CD4-positive, CD25-positive, alpha-beta regulatory T cell (primary cell): ENCODE measurements around the gene IPO13. TPM values are rescaled to one million over a fixed set of nuclear protein-coding genes. Genes with fewer than 3 reads are reported as not detected.

ENCODE experiments used
- ATAC-seq, 2 donors: fragments of 150-1000 bp; cut with Tn5 transposase; one replicate each; pipeline ENCODE4 v1.10.0; 2021; ENCODE audit warnings: low read depth in 2 of 2, moderate number of reproducible peaks in 2 of 2, moderate library complexity in 1 of 2
- DNase-seq, 3 donors: peaks; one replicate each; pipeline versions ENCODE4 v3.0.0 to v3.0.0-alpha.2; 2012 to 2022; ENCODE audit warnings: mixed read lengths in 1 of 3
- H3K27ac ChIP-seq: one replicate; pipeline ENCODE4 v1.7.0; 2013; ENCODE audit warnings: mild to moderate bottlenecking, low read length; ENCODE audit not compliant: insufficient read depth, poor library complexity, severe bottlenecking
- H3K27me3 ChIP-seq: one replicate; pipeline ENCODE4 v1.7.0; 2013; ENCODE audit warnings: low read length; ENCODE audit not compliant: control insufficient read depth, insufficient read depth
- H3K36me3 ChIP-seq: one replicate; pipeline ENCODE4 v1.7.0; 2013; ENCODE audit warnings: mild to moderate bottlenecking, low read length, moderate library complexity; ENCODE audit not compliant: control insufficient read depth, insufficient read depth
- H3K4me1 ChIP-seq: 2 replicates; pipeline ENCODE4 v1.7.0; 2013; ENCODE audit warnings: mild to moderate bottlenecking, low read length; ENCODE audit not compliant: insufficient read depth, control insufficient read depth, poor library complexity, severe bottlenecking
- H3K4me3 ChIP-seq: one replicate; pipeline ENCODE4 v1.7.0; 2013; ENCODE audit warnings: low read depth, mild to moderate bottlenecking, low read length, moderate library complexity
- H3K9me3 ChIP-seq, 2 experiments: 1 replicate in 1 of 2; 2 replicates in 1 of 2; pipeline ENCODE4 v1.7.0; 2013; ENCODE audit warnings: low read length in 2 of 2, mild to moderate bottlenecking in 1 of 2, moderate library complexity in 1 of 2; ENCODE audit not compliant: control insufficient read depth in 2 of 2
- H3K27ac Mint-ChIP-seq, 3 donors: one replicate each; pipeline ENCODE4 v1.8.0; 2020 to 2022; ENCODE audit warnings: mild to moderate bottlenecking in 3 of 3, mixed read lengths in 3 of 3, moderate library complexity in 2 of 3
- H3K27me3 Mint-ChIP-seq: one replicate; pipeline ENCODE4 v1.8.0; 2022; ENCODE audit warnings: mild to moderate bottlenecking, mixed read lengths
- H3K36me3 Mint-ChIP-seq: one replicate; pipeline ENCODE4 v1.8.0; 2020; ENCODE audit warnings: mixed read lengths
- H3K4me1 Mint-ChIP-seq, 4 donors: one replicate each; pipeline ENCODE4 v1.8.0; 2020 to 2022; ENCODE audit warnings: mixed read lengths in 4 of 4, mild to moderate bottlenecking in 1 of 4
- H3K4me3 Mint-ChIP-seq, 4 donors: one replicate each; pipeline ENCODE4 v1.8.0; 2020 to 2022; ENCODE audit warnings: mild to moderate bottlenecking in 4 of 4, mixed read lengths in 4 of 4, moderate library complexity in 3 of 4
- H3K9me3 Mint-ChIP-seq, 7 donors: one replicate each; pipeline ENCODE4 v1.8.0; 2020 to 2022; ENCODE audit warnings: mixed read lengths in 7 of 7, mild to moderate bottlenecking in 3 of 7, moderate library complexity in 2 of 7
- polyA plus RNA-seq, 4 donors: library from polyadenylated mRNA; unstranded; fragments of 300-500 nt; fragmentation: Illumina TruSeq; gene quantifications; one replicate each; pipeline ENCODE4 v1.2.3, GENCODE V29; 2021
- total RNA-seq: library from RNA; stranded (reverse); gene quantifications from one replicate; pipeline ENCODE4 v1.2.3, GENCODE V29; 2022

Gene IPO13
- total and polyA plus RNA-seq, 5 donors from 2014 or later = 9.4 to 12.6 (median 10.7) TPM

DNA sequence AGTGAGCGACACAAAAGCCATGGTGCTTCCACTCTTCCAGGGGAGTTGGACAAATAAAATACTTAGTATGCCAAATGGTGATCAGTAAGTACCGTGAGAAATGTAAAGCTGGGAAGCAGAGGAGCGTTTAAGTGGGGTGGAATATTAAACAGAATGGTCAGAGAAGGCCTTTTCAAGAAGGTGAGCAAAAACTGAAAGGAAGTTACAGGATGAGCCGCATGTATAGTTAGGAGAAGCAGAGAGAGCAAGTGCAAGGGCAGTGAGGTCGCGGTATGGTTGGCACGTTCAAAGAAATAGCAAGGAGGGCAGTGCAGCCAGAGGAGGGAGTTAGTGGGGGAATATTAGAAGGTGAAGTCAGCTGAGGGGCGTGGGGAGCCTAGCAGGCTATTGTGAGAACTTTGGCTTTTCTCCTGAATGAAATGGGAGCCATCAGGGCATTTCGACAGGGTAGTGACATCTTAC is 27.3 kb downstream of the IPO13 start:
- peaks cover 23% of the 10 kb centered on the region for H3K36me3 ChIP-seq
- peak overlapping the region; percentile 81 for H3K27ac ChIP-seq
- no peaks in the 10 kb centered on the region for H3K27me3 ChIP-seq
- peaks cover 20% of the 10 kb centered on the region for H3K36me3 Mint-ChIP-seq
- H3K9me3 Mint-ChIP-seq = no peaks in the 10 kb centered on the region
- no peak for ATAC-seq
- no peak for DNase-seq
- H3K27me3 Mint-ChIP-seq = peaks cover 4% of the 10 kb centered on the region
- H3K4me1 Mint-ChIP-seq = peaks cover 7 to 69% (median 40%) of the 10 kb centered on the region in 4 donors
- peak overlapping the region; percentile 95 to 98 (median 98) for H3K27ac Mint-ChIP-seq
- peaks cover 52% of the 10 kb centered on the region for H3K4me1 ChIP-seq
- H3K4me3 Mint-ChIP-seq = peak overlapping the region; percentile 91 to 96 (median 92)
- peak overlapping the region; percentile 79 for H3K4me3 ChIP-seq
- no peaks in the 10 kb centered on the region for H3K9me3 ChIP-seq

DNA sequence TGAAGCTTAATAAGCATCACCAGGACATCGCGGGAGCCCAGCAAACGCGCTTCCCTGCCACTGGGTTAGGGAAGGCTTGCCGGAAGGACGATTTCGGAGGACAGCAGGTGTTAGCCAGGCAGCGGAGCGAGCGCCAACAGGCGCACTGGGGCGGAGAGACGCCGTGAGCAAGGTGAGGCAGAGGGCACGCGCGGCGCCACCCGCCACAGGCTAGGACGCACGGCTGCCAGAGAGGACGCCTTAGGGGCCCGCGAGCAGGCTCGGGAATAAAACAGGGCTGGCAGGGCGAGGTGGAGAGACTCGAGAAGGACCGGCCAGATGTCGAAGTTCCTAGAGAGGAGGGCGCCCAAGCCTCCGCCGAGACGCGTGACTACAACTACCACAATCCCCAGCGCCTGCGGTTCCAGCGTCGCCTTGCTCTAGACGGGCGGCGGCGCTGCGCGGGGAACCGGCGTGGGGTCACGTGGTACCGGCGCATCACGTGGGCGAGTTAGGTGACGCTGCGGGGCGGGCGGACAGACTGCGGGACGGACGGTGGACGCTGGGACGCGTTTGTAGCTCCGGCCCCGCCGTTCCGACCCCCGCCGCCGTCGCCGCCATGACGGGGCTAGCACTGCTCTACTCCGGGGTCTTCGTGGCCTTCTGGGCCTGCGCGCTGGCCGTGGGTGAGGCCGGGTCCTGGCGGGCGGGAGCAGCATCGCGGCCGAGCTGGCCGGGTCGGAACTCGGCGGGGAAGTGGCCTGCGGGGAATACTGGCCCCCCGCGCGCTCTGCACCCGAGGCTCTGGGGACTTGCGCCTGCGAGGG is 27.9 kb downstream of the IPO13 start, which contains the start of gene ATP6V0B:
ATP6V0B (plus strand) TSS at position 518 of the 806 bp plus-strand sequence; CDS start at position 599, 81 bp downstream.
- H3K4me1 Mint-ChIP-seq = peaks cover 7 to 64% (median 35%) of the 10 kb centered on the region in 4 donors
- no peaks in the 10 kb centered on the region for H3K9me3 ChIP-seq
- H3K4me3 Mint-ChIP-seq = peak within 1 kb of the TSS; percentile 91 to 96 (median 92)
- ATAC-seq (peak; percentile 77 to 80), DNase-seq (peak; percentile 89 to 95 (median 92))
- H3K27me3 ChIP-seq = no peaks in the 10 kb centered on the region
- peak within 1 kb of the TSS; percentile 95 to 98 (median 98) for H3K27ac Mint-ChIP-seq
- no peaks in the 10 kb centered on the region for H3K27me3 Mint-ChIP-seq
- H3K36me3 ChIP-seq = peaks cover 23% of the 10 kb centered on the region
- H3K36me3 Mint-ChIP-seq = peaks cover 20% of the 10 kb centered on the region
- peaks cover 51% of the 10 kb centered on the region for H3K4me1 ChIP-seq
- peak within 1 kb of the TSS; percentile 79 for H3K4me3 ChIP-seq
- H3K9me3 Mint-ChIP-seq = no peaks in the 10 kb centered on the region
- peak within 1 kb of the TSS; percentile 81 for H3K27ac ChIP-seq

DNA sequence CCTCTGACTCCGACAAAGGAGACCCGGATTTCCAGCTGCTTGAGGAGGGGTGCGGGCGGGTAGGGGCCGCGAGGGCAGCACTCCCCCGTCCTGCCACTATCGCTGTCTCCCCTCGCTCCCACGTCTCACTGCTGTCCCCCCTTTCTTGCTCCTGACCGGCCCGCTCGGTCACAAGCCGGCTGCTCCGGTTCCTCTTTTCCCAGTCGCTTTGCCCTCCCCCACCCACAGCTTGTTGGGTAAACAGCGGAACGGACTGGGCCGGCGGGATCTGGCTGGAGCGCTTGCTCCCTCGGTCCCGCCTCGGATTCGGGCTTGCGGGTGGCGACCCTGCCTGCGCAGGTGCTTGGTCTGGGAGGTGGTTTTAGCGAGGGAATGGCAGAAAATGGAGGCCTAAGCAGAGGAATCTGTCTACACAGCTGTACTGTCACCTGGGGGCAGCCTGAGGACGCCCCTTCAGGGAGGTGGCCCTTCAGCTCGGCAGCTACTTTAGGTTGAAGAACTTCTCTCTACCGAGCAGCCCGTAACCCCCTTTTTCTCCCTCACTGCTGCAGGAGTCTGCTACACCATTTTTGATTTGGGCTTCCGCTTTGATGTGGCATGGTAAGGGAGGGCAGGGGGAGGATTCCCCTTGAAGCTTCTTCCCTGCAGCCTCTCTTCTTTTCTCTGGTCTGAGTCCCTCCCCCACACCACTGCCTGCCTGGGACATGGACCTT is 28.7 kb downstream of the IPO13 start:
- Histone ChIP-seq H3K27ac (peak overlapping the region; percentile 81), H3K27me3 (no peaks in the 10 kb centered on the region), H3K4me3 (peak overlapping the region; percentile 78), H3K9me3 (no peaks in the 10 kb centered on the region), H3K36me3 (peaks cover 23% of the 10 kb centered on the region), H3K4me1 (peaks cover 49% of the 10 kb centered on the region)
- Mint-ChIP-seq H3K36me3 (peaks cover 18% of the 10 kb centered on the region), H3K9me3 (peaks cover 0 to 1% (median 0%) of the 10 kb centered on the region in 7 donors), H3K4me1 (peaks cover 7 to 64% (median 30%) of the 10 kb centered on the region in 4 donors), H3K4me3 (peak overlapping the region; percentile 91 to 96 (median 92)), H3K27ac (peak overlapping the region; percentile 83 to 98 (median 84)), H3K27me3 (no peaks in the 10 kb centered on the region)
- ATAC-seq (peak in 1 of 2 donors; percentile 1), DNase-seq (peak; percentile 29 to 61 (median 52))

- Histone ChIP-seq H3K36me3 (peaks cover 23% of the 10 kb centered on the region), H3K9me3 (no peaks in the 10 kb centered on the region), H3K27ac (no peak overlapping the region), H3K4me1 (peaks cover 42% of the 10 kb centered on the region), H3K27me3 (no peaks in the 10 kb centered on the region), H3K4me3 (peak overlapping the region; percentile 78)
- Mint-ChIP-seq H3K4me1 (peaks cover 7 to 61% (median 34%) of the 10 kb centered on the region in 4 donors), H3K4me3 (peak overlapping the region; percentile 91 to 96 (median 92)), H3K27ac (peak overlapping the region in 2 of 3 donors; percentile 83 to 84), H3K9me3 (peaks cover 0 to 1% (median 0%) of the 10 kb centered on the region in 7 donors), H3K27me3 (no peaks in the 10 kb centered on the region), H3K36me3 (peaks cover 18% of the 10 kb centered on the region)
- DNase-seq (no peak), ATAC-seq (no peak)
Observed at GRCh38 chr1:43976045-43976444, 29.3 kb downstream of the IPO13 start.

DNA sequence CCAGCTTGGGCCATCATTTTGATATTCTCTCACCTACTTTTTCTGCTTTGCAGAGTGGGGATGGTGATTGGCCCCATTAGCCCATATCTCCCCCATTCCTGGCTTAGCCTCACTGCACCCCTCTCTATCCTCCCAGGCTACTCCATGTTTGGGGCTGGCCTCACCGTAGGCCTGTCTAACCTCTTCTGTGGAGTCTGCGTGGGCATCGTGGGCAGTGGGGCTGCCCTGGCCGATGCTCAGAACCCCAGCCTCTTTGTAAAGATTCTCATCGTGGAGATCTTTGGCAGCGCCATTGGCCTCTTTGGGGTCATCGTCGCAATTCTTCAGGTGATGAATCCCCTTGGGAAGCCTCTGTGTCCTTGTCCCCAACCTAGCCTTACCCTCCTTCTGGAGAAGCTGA is 30.1 kb downstream of the IPO13 start:
- H3K27me3 ChIP-seq = no peaks in the 10 kb centered on the region
- H3K4me3 ChIP-seq = no peak overlapping the region
- H3K4me1 ChIP-seq = peaks cover 42% of the 10 kb centered on the region
- no peak for ATAC-seq
- Mint-ChIP-seq H3K27ac (peak overlapping the region in 1 of 3 donors; percentile 54), H3K4me1 (peaks cover 7 to 58% (median 34%) of the 10 kb centered on the region in 4 donors), H3K4me3 (peak overlapping the region; percentile 91 to 96 (median 92)), H3K36me3 (peaks cover 18% of the 10 kb centered on the region), H3K27me3 (no peaks in the 10 kb centered on the region), H3K9me3 (peaks cover 0 to 1% (median 0%) of the 10 kb centered on the region in 7 donors)
- H3K27ac ChIP-seq = peak overlapping the region; percentile 2
- H3K36me3 ChIP-seq = peaks cover 23% of the 10 kb centered on the region
- no peak for DNase-seq
- no peaks in the 10 kb centered on the region for H3K9me3 ChIP-seq

DNA sequence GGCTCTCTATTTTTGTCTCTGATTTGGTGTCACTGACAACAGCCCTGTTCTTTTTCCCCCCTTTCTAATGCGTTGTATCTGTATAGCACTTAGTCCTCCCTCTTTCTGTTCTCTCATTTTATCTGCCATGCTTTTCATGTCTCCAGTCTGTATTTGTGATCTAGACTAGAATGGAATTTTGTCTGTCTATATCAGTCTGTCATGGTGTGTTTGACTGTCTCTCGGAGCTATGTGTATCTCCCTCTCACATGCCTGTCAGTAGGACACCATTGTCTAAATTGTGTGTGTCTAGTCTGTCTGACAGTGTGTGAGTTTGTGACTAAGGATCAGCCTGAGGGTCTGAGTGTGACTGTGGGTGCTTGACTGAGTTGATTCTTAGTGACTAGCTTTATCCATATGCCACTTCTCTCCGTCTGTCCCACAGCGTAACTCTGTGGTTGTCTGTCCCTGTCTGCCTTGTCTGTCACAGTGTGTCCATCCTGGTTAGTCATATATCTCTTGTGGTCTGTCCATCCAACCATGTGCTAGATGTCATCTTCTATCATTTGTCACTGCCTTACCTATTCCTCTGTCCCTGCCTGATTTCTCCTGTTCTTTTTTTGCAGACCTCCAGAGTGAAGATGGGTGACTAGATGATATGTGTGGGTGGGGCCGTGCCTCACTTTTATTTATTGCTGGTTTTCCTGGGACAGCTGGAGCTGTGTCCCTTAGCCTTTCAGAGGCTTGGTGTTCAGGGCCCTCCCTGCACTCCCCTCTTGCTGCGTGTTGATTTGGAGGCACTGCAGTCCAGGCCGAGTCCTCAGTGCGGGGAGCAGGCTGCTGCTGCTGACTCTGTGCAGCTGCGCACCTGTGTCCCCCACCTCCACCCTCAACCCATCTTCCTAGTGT is 30.9 kb downstream of the IPO13 start:
- peaks cover 18% of the 10 kb centered on the region for H3K36me3 Mint-ChIP-seq

GRCh38 chr1:43978264-43978550 is 31.5 kb downstream of the IPO13 start:
- H3K27ac ChIP-seq = no peak overlapping the region
- peak overlapping the region; percentile 89 to 93 (median 90) for H3K4me3 Mint-ChIP-seq
- H3K4me3 ChIP-seq = no peak overlapping the region
- H3K9me3 ChIP-seq = no peaks in the 10 kb centered on the region
- ATAC-seq (no peak), DNase-seq (no peak)
- peaks cover 18% of the 10 kb centered on the region for H3K36me3 Mint-ChIP-seq
- peak overlapping the region in 1 of 3 donors; percentile 76 for H3K27ac Mint-ChIP-seq
- peaks cover 20% of the 10 kb centered on the region for H3K36me3 ChIP-seq
- H3K4me1 ChIP-seq = peaks cover 42% of the 10 kb centered on the region
- H3K9me3 Mint-ChIP-seq = peaks cover 0 to 1% (median 0%) of the 10 kb centered on the region in 7 donors
- H3K4me1 Mint-ChIP-seq = peaks cover 7 to 63% (median 34%) of the 10 kb centered on the region in 4 donors
- no peaks in the 10 kb centered on the region for H3K27me3 Mint-ChIP-seq
- no peaks in the 10 kb centered on the region for H3K27me3 ChIP-seq

More for the DNA sequence above, 30.9 kb downstream of the IPO13 start:
- no peaks in the 10 kb centered on the region for H3K9me3 ChIP-seq
- peak overlapping the region; percentile 13 to 76 (median 54) for H3K27ac Mint-ChIP-seq
- no peaks in the 10 kb centered on the region for H3K27me3 ChIP-seq
- H3K4me3 ChIP-seq = peak overlapping the region; percentile 14
- H3K4me1 Mint-ChIP-seq = peaks cover 7 to 58% (median 34%) of the 10 kb centered on the region in 4 donors
- peak overlapping the region; percentile 60 to 93 (median 92) for H3K4me3 Mint-ChIP-seq
- DNase-seq (no peak), ATAC-seq (no peak)
- peaks cover 0 to 1% (median 0%) of the 10 kb centered on the region in 7 donors for H3K9me3 Mint-ChIP-seq
- no peak overlapping the region for H3K27ac ChIP-seq
- H3K4me1 ChIP-seq = peaks cover 42% of the 10 kb centered on the region
- no peaks in the 10 kb centered on the region for H3K27me3 Mint-ChIP-seq
- peaks cover 20% of the 10 kb centered on the region for H3K36me3 ChIP-seq
